Measurements from ENCODE around the gene EIF4E3.
A peak's percentile ranks its signal among the peaks of the same experiment; 100 is the strongest.

Gene EIF4E3

DNA sequence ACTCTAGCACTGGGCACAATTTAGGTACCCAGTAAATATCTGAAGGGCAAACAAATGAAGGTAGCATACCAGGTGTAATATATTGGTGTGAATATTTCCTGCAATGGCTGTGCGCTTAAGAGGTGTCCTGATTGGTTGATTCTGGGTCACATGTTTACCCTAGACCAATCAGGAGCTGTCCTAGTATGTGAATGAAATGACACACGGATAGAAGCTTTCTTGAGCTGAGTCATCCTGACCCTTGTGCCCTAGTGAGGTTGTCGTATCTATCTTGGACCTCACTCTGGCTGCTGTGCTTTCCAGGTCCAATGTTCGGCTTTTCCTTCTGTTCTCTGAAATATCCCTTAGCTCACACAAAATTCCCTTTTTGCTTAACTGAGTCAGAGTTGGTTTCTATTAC, 83.5 kb downstream of the EIF4E3 start:
- DNase-seq, result peak; percentile 20

DNA sequence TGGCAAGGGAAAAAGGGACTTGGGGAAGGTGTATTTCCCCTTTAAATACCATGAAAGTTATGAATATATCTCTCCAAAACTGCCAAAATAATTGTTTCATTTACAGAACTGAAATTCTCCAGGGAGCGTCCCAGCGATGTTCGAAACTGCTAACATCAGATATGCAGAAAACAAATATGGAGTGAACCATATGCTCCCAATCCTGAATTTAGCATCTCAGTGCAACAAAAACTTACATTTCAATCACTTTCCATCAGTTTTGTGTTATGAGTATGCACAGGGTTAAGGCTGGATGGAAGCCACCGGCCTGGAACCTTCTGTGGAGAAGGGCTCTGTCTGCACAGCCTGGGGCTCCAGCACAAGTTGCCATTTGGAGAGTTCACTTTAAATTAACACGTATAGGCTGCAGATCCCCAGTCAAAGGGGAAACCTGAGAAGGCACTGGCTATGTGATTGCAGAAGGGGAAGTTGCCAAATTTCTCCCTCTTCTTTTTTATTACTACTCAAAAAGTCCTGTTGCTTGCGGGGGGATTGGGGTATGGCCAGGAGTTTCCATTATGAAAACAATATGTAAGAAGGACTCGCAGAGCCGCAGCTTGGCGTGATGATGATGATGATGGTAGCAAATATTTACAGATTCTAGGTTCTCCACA, 84.7 kb downstream of the EIF4E3 start:
- DNase-seq, result no peak

DNA sequence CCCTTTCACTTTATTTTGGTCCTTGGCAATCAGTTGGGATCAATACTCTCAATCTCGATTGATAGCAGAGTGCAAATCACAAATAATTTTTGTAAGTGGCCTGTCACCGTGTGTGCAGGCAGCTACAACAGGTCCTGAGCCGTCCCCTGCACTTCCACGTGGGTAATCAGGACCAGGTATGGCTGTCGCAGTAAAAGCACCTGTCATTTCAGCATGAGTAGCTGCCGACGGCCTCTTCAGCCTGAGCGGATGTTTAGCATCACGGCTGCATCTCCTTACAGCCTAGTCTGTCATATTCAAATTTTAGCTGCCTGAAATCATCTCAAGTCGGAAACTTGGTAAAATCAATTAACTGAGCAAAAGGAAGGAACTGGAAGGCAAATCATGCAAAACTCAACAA, 88.7 kb downstream of the EIF4E3 start:
- DNase-seq, result no peak

DNA sequence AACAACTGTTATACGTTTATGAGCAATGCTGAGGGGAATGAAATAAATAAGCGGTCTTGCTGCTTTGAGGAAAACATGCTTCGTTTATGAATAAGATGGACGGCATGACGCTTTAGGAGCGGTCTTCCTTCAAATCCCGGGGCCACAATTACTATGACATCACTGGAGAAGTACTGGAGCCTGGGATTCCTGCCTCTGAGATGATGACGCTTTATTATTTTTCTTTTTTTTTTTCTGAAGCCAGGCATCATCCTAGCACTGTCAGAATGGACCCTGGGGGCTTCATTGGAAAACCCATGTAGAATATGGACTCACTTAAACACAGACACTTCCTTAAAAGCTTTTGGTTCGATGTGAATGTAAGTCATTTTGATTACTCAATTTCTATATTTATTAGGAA, 89.2 kb downstream of the EIF4E3 start:
- DNase-seq, result no peak

DNA sequence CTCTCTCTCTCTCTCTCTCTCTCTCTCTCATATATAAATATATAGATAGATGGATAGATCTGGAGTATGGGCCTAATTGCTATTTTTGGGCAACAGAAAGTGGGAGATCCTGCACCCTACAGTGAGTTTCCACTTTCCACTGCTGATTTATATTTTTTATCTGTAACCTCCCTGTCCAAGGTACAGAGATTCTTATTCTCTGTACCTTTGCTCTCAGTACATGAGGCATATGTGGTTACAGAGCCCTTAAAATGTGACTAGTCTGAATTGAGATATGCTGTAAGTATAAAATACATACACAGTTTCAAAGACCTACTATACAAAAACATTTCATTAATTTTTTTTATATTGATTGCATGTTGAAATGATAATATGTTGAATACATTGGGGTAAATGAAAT, 90.5 kb downstream of the EIF4E3 start:
- DNase-seq, result no peak

DNA sequence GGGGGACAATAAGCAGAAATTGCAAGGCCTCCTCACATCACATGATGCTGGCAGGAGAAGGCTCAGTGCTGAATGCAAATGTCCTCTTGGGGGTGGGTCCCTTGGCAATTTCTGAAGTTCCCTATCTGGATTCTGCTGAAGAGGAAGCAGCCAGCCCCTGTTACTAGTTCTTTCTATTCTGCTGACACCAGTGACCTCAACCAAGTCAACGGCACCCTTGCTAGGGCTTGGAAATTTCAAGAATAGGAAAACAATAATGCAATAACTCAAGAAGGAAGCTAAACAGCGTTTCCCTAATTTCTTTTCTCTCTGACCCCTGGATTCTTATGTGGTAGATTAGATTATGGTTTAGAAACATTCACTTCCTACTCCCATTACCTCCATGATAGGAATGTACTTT, 95.5 kb downstream of the EIF4E3 start:
- DNase-seq, result no peak

DNA sequence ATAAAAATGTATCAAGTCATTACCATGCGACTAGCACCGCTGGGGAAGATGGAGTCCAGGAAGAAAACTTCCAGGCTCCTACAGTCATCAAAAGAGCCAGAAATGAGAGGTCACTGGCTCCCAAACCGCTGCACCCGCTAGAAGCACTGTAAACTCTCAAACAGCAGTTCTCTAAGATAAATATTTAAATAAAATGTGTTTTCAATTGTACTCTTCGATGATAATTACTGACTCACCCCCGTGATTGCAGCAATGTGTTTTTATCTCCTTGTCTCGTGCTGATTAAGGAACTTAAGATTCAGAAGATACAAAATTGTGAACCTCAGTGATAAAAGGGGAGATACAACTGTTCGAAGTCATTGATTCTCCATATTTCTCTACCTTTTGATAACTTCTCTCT, 95.9 kb downstream of the EIF4E3 start:
- DNase-seq, result no peak

DNA sequence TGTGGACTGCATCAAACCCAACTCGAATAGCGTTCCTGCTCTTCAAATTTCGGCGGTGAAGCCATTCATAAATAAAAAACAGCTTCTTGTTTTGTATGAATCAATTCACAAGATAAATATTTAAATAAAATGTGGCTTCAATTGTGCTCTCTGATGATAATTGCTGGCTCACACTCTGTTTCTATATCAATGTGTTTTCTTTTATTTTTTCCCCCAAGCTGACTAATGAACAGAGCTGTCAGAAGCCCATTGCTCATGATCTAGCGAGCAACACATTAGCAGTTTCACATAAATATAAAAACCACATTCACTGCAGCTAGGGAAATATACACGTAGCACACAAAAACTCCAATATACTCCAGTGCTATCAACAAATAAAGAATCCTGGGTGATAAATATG, 96.7 kb downstream of the EIF4E3 start:
- no peak for DNase-seq

DNA sequence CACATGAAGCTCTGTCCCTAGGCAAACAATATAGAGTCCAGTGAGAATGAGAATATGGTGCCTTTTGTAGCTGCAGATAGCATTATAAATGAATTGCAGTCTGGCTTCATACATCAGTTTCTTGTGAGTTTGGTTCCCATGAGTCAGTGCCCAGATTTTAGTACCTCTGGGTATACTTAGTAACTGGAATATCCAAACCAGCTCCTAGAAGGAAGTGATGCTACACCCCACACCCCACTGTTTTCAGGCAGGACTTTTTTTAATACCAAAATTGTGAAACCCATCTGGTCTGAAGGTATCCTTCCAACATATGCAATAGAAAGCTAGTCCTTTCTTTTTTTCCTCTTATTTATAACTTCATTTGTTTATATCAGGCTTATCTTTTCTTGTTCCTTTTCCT, 99.5 kb downstream of the EIF4E3 start:
- no peak for DNase-seq
